IMR-90 (cell line): ENCODE measurements around the gene DPYD. TPM values are rescaled to one million over a fixed set of nuclear protein-coding genes. Genes with fewer than 3 reads are reported as not detected.

Source experiments
- ATAC-seq: fragments of 200-7000 bp; cut with Tn5 transposase; 2 replicates; pipeline ENCODE4 v1.9.1; 2020; ENCODE audit warnings: low read depth, mild to moderate bottlenecking, moderate library complexity
- BruUV-seq: library from RNA; stranded (reverse); fragments of 400-500 nt; replicated peaks from 2 replicates; lab custom pipeline; 2021; lab: Mats Ljungman, UMichigan
- CTCF ChIA-PET: fragments of 300-600 bp; formaldehyde crosslinking; extraction: SDS; loops from one replicate; lab custom pipeline; 2021; ENCODE audit warnings: antibody characterized with exemption; lab: Yijun Ruan, JAX
- POLR2A ChIA-PET: fragments of 300-600 bp; sonication (Branson Sonifier 250); formaldehyde crosslinking; loops from one replicate; lab custom pipeline; 2022; ENCODE audit warnings: antibody characterized with exemption; ENCODE audit not compliant: unreplicated experiment; lab: Charles Lee
- DNase-seq: peaks from one replicate; pipeline ENCODE4 v3.0.0; 2013
- H2AFZ ChIP-seq: replicated peaks from 2 replicates; pipeline ENCODE3; 2013; ENCODE audit warnings: low read length, mild to moderate bottlenecking; ENCODE audit not compliant: poor library complexity
- H2AK5ac ChIP-seq: 2 replicates; pipeline ENCODE4 v1.6.1; 2013; ENCODE audit warnings: low read depth, low read length, inconsistent platforms
- H2AK9ac ChIP-seq: replicated peaks from 2 replicates; pipeline ENCODE3; 2013; ENCODE audit warnings: mild to moderate bottlenecking, low read depth, low read length, moderate library complexity; ENCODE audit not compliant: poor library complexity
- H2BK120ac ChIP-seq: 2 replicates; pipeline ENCODE4 v1.6.1; 2013; ENCODE audit warnings: low read depth, low read length, inconsistent platforms
- H2BK15ac ChIP-seq: 3 replicates; pipeline ENCODE4 v1.6.1; 2013; ENCODE audit warnings: low read depth, low read length, inconsistent platforms
- H2BK20ac ChIP-seq: 2 replicates; pipeline ENCODE4 v1.6.1; 2013; ENCODE audit warnings: low read depth, mild to moderate bottlenecking, inconsistent platforms, low read length, moderate library complexity
- H2BK5ac ChIP-seq: 2 replicates; pipeline ENCODE4 v1.6.1; 2013; ENCODE audit warnings: mild to moderate bottlenecking, low read depth, low read length, inconsistent platforms; ENCODE audit not compliant: poor library complexity, severe bottlenecking
- H3K14ac ChIP-seq: replicated peaks from 2 replicates; pipeline ENCODE4 v1.6.1; 2013; ENCODE audit warnings: low read depth, low read length, inconsistent platforms
- H3K18ac ChIP-seq: 2 replicates; pipeline ENCODE4 v1.6.1; 2013; ENCODE audit warnings: low read depth, low read length, control low read depth
- H3K23ac ChIP-seq: 2 replicates; pipeline ENCODE4 v1.6.1; 2013; ENCODE audit warnings: low read depth, low read length, inconsistent platforms
- H3K27ac ChIP-seq: 2 replicates; pipeline ENCODE4 v1.5.1; 2013; ENCODE audit warnings: mild to moderate bottlenecking, control low read depth, low read length; ENCODE audit not compliant: insufficient read depth
- H3K27me3 ChIP-seq: 2 replicates; pipeline ENCODE4 v1.6.1; 2013; ENCODE audit warnings: low read length; ENCODE audit not compliant: control insufficient read depth, insufficient read depth
- H3K36me3 ChIP-seq: 2 replicates; pipeline ENCODE4 v1.6.1; 2013; ENCODE audit warnings: low read length, mixed read lengths; ENCODE audit not compliant: control insufficient read depth, insufficient read depth
- H3K4ac ChIP-seq: 2 replicates; pipeline ENCODE4 v1.6.1; 2013; ENCODE audit warnings: low read depth, low read length, inconsistent platforms
- H3K4me1 ChIP-seq: 2 replicates; pipeline ENCODE4 v1.6.1; 2013; ENCODE audit warnings: low read length, mixed read lengths; ENCODE audit not compliant: control insufficient read depth, insufficient read depth
- H3K4me2 ChIP-seq: 2 replicates; pipeline ENCODE4 v1.6.1; 2013; ENCODE audit warnings: low read depth, mild to moderate bottlenecking, control low read depth, low read length, moderate library complexity
- H3K4me3 ChIP-seq: 2 replicates; pipeline ENCODE4 v1.5.1; 2013; ENCODE audit warnings: low read depth, mild to moderate bottlenecking, control low read depth, low read length, moderate library complexity; ENCODE audit not compliant: insufficient read depth
- H3K56ac ChIP-seq: 2 replicates; pipeline ENCODE4 v1.6.1; 2013; ENCODE audit warnings: low read length, inconsistent platforms; ENCODE audit not compliant: insufficient read depth; ENCODE audit errors: extremely low read depth
- H3K79me1 ChIP-seq, 2 experiments: 2 replicates each; pipeline ENCODE4 v1.6.1; 2013; ENCODE audit warnings: low read length in 2 of 2, inconsistent platforms in 1 of 2, low read depth in 1 of 2
- H3K9ac ChIP-seq: 2 replicates; pipeline ENCODE4 v1.6.1; 2013; ENCODE audit warnings: low read depth, low read length, control low read depth
- H3K9me1 ChIP-seq: 2 replicates; pipeline ENCODE4 v1.6.1; 2013; ENCODE audit warnings: low read length, inconsistent platforms; ENCODE audit not compliant: insufficient read depth
- H3K9me3 ChIP-seq: 2 replicates; pipeline ENCODE4 v1.6.1; 2013; ENCODE audit warnings: low read length; ENCODE audit not compliant: control insufficient read depth, insufficient read depth
- H4K20me1 ChIP-seq: 2 replicates; pipeline ENCODE4 v1.6.1; 2013; ENCODE audit warnings: low read length, inconsistent platforms; ENCODE audit not compliant: insufficient read depth
- H4K5ac ChIP-seq: 2 replicates; pipeline ENCODE4 v1.6.1; 2013; ENCODE audit warnings: mild to moderate bottlenecking, low read depth, low read length, control low read depth
- H4K8ac ChIP-seq, 2 experiments: 2 replicates each; pipeline ENCODE4 v1.6.1; 2013; ENCODE audit warnings: low read depth in 2 of 2, low read length in 2 of 2, control low read depth in 1 of 2, inconsistent platforms in 1 of 2
- H4K91ac ChIP-seq: 2 replicates; pipeline ENCODE4 v1.6.1; 2013; ENCODE audit warnings: low read depth, low read length, inconsistent platforms; ENCODE audit not compliant: insufficient read depth
- CTCF ChIP-seq: conservative IDR thresholded peaks from 2 replicates; pipeline ENCODE4 v1.5.1; 2012; ENCODE audit warnings: mild to moderate bottlenecking, low read depth, low read length, improper control_type of control experiment
- FOS ChIP-seq: fragments of 150-350 bp; IDR thresholded peaks from 2 replicates; pipeline ENCODE4 v1.6.1; 2016; ENCODE audit warnings: low read depth, low read length
- MAFK ChIP-seq: IDR thresholded peaks from 2 replicates; pipeline ENCODE4 v1.6.1; 2012; ENCODE audit warnings: low read depth, low read length, improper control_type of control experiment
- MAZ ChIP-seq: IDR thresholded peaks from 2 replicates; pipeline ENCODE4 v1.6.1; 2012; ENCODE audit warnings: low read depth, mild to moderate bottlenecking, low read length, improper control_type of control experiment, moderate library complexity, borderline replicate concordance
- MXI1 ChIP-seq: IDR thresholded peaks from 2 replicates; pipeline ENCODE4 v1.6.1; 2012; ENCODE audit warnings: low read depth, mild to moderate bottlenecking, low read length, moderate library complexity, borderline replicate concordance
- RAD21 ChIP-seq: IDR thresholded peaks from 2 replicates; pipeline ENCODE4 v1.6.1; 2012; ENCODE audit warnings: low read length, improper control_type of control experiment
- RCOR1 ChIP-seq: IDR thresholded peaks from 2 replicates; pipeline ENCODE4 v1.6.1; 2012; ENCODE audit warnings: mild to moderate bottlenecking, low read length, improper control_type of control experiment; ENCODE audit not compliant: insufficient replicate concordance
- RFX5 ChIP-seq: IDR thresholded peaks from 2 replicates; pipeline ENCODE4 v1.8.0; 2012; ENCODE audit warnings: low read depth, mild to moderate bottlenecking, low read length, moderate library complexity
- WGBS, 2 experiments: methylation state at CpG; one replicate each; pipeline versions ENCODE4 v1.1.5 to v1.1.7; 2013; ENCODE audit warnings: missing lambda C conversion rate in 2 of 2; ENCODE audit not compliant: insufficient read length in 1 of 2; ENCODE audit errors: extremely low coverage in 2 of 2; 5-methylcytosine and 5-hydroxymethylcytosine counted together
- dilution Hi-C: fragments of 300-500 bp; cut with HindIII; formaldehyde crosslinking; loops from one replicate; pipeline ENCODE4 v1.14.3; 2018; ENCODE audit warnings: low sequenced_read_pairs; ENCODE audit not compliant: unreplicated experiment
- in situ Hi-C: fragments of 300-500 bp; cut with MboI; formaldehyde crosslinking; loops from 3 replicates; pipeline ENCODE4 v1.14.3; 2019; ENCODE audit warnings: low sequenced_read_pairs, inconsistent platforms, mixed read lengths
- intact Hi-C: fragments of 100-400 bp; cut with micrococcal nuclease; formaldehyde crosslinking; loops from 2 replicates; pipeline ENCODE4 v1.10.0; 2022
- polyA plus RNA-seq, 3 experiments: library from polyadenylated mRNA; depleted of rRNA; stranded (reverse); fragments of >200 nt; gene quantifications; 2 replicates each; pipeline ENCODE4 v1.2.3, GENCODE V29; 2012; ENCODE audit warnings: low replicate concordance in 1 of 3
- total RNA-seq: library from RNA; depleted of rRNA; stranded (reverse); fragments of >200 nt; gene quantifications from 2 replicates; pipeline ENCODE4 v1.2.3, GENCODE V29; 2012
- TF ChIP-seq, protein P1 (sequence below): fragments of 150-350 bp; IDR thresholded peaks from 2 replicates; pipeline ENCODE4 v1.6.1; 2016; ENCODE audit warnings: low read depth, mild to moderate bottlenecking, low read length, moderate library complexity, borderline replicate concordance

Gene DPYD
- total and polyA plus RNA-seq, 2 of the 4 experiments (the other 2 are of a cell fraction): 9.3 to 47.3 TPM

- intact Hi-C loops (no loop called here), dilution Hi-C loops (no loop called here), in situ Hi-C loops (no loop called here)
- H4K5ac ChIP-seq: no peak overlapping the region
- H2BK15ac ChIP-seq: no peak overlapping the region
- no peak overlapping the region for H3K18ac ChIP-seq
- no peak overlapping the region for H2AK5ac ChIP-seq
- H3K4me2 ChIP-seq: no peak overlapping the region
- H3K4me3 ChIP-seq: no peak overlapping the region
- H3K27me3 ChIP-seq: no peaks in the 10 kb centered on the region
- no peak overlapping the region for H3K14ac ChIP-seq
- peaks cover 5% of the 10 kb centered on the region in 2 experiments; a peak in 2 of 4 replicates for H3K79me1 ChIP-seq
- no peak overlapping the region for H2BK5ac ChIP-seq
- no peak overlapping the region for H2BK120ac ChIP-seq
- BruUV-seq: no TSS peak
- no peak overlapping the region for H3K9ac ChIP-seq
- peak; percentile 61 for DNase-seq
- ChIA-PET POLR2A (no interaction called here), CTCF (interaction anchor here (1.5 kb wide), 1 partner anchor 11 kb away, joined by 3 read pairs; no protein-coding TSS in a partner anchor)
- no peak overlapping the region for H3K23ac ChIP-seq
- H3K4ac ChIP-seq: no peak overlapping the region
- no peak overlapping the region for H2AK9ac ChIP-seq
- no peak overlapping the region for H4K91ac ChIP-seq
- TF ChIP-seq FOS: no peak
- TF ChIP-seq RAD21: no peak
- no peak for TF ChIP-seq RFX5
- no peak for TF ChIP-seq RCOR1
- TF ChIP-seq, protein P1, sequence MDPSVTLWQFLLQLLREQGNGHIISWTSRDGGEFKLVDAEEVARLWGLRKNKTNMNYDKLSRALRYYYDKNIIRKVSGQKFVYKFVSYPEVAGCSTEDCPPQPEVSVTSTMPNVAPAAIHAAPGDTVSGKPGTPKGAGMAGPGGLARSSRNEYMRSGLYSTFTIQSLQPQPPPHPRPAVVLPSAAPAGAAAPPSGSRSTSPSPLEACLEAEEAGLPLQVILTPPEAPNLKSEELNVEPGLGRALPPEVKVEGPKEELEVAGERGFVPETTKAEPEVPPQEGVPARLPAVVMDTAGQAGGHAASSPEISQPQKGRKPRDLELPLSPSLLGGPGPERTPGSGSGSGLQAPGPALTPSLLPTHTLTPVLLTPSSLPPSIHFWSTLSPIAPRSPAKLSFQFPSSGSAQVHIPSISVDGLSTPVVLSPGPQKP: no peak
- no peak for TF ChIP-seq MAFK
- no peak for TF ChIP-seq CTCF
- TF ChIP-seq MXI1: no peak
- no peak for TF ChIP-seq MAZ
- H4K20me1 ChIP-seq: no peaks in the 10 kb centered on the region
- H2AFZ ChIP-seq: no peak overlapping the region
- no peak overlapping the region for H3K56ac ChIP-seq
- H3K9me3 ChIP-seq: no peaks in the 10 kb centered on the region
- H3K4me1 ChIP-seq: peaks cover 5% of the 10 kb centered on the region
- no CpG with 5 or more reads among the region's 3 CpGs for WGBS, 2 experiments
- no peaks in the 10 kb centered on the region; the same call in 1 of the 2 replicates for H3K36me3 ChIP-seq
- H3K27ac ChIP-seq: no peak overlapping the region
- H3K9me1 ChIP-seq: no peaks in the 10 kb centered on the region; the same call in 1 of the 2 replicates
- ATAC-seq: no peak
- no peak overlapping the region for H2BK20ac ChIP-seq
- H4K8ac ChIP-seq: no peak overlapping the region
Observed at GRCh38 chr1:97875996-97876395, 44.8 kb downstream of the DPYD start.
